Panc1 (cell line): Measurements from ENCODE around the gene GOLPH3. TPM values are rescaled to one million over a fixed set of nuclear protein-coding genes. Genes with fewer than 3 reads are reported as not detected.

Experiments used
- ATAC-seq: fragments of 200-7000 bp; cut with Tn5 transposase; 2 replicates; pipeline ENCODE4 v1.9.1; 2020; ENCODE audit warnings: mild to moderate bottlenecking, moderate library complexity
- BruUV-seq: library from RNA; stranded (reverse); fragments of 400-500 nt; replicated peaks from 2 replicates; lab custom pipeline; 2021; lab: Mats Ljungman, UMichigan
- CTCF ChIA-PET: fragments of 300-600 bp; sonication (Branson Sonifier 250); formaldehyde crosslinking; loops from one replicate; lab custom pipeline; 2022; ENCODE audit warnings: antibody characterized with exemption; lab: Charles Lee
- POLR2A ChIA-PET: fragments of 300-600 bp; sonication (Branson Sonifier 250); formaldehyde crosslinking; loops from one replicate; lab custom pipeline; 2022; ENCODE audit warnings: antibody characterized with exemption; lab: Charles Lee
- DNase-seq: peaks from one replicate; pipeline ENCODE4 v3.0.0-alpha.2; 2010; ENCODE audit warnings: low read depth, low spot score
- H3K27ac ChIP-seq: 2 replicates; pipeline ENCODE4 v1.5.1; 2011; ENCODE audit warnings: mild to moderate bottlenecking, low read length, inconsistent platforms
- H3K27me3 ChIP-seq: fragments of 200-500 bp; sonication (Bioruptor generic); 2 replicates; pipeline ENCODE4 v1.6.0; 2014; ENCODE audit warnings: low read length, inconsistent platforms; ENCODE audit not compliant: control insufficient read depth, insufficient read depth
- H3K36me3 ChIP-seq: fragments of 200-500 bp; sonication (Bioruptor generic); 2 replicates; pipeline ENCODE4 v1.5.1; 2014; ENCODE audit warnings: inconsistent platforms, mild to moderate bottlenecking, low read length, moderate library complexity; ENCODE audit not compliant: control insufficient read depth, insufficient read depth
- H3K4me1 ChIP-seq: 2 replicates; pipeline ENCODE4 v1.5.1; 2011; ENCODE audit warnings: inconsistent platforms, mild to moderate bottlenecking, low read length, moderate library complexity; ENCODE audit not compliant: control insufficient read depth, insufficient read depth
- H3K4me3 ChIP-seq, 2 experiments: 2 replicates each; pipeline ENCODE4 v1.5.1; 2011 to 2012; ENCODE audit warnings: low read depth in 2 of 2, low read length in 2 of 2, mild to moderate bottlenecking in 2 of 2, inconsistent platforms in 1 of 2, moderate library complexity in 1 of 2
- H3K9me3 ChIP-seq: fragments of 200-500 bp; sonication (Bioruptor generic); 2 replicates; pipeline ENCODE4 v1.5.1; 2014; ENCODE audit warnings: low read depth, mild to moderate bottlenecking, inconsistent platforms, low read length, moderate library complexity; ENCODE audit not compliant: control insufficient read depth, insufficient read depth
- POLR2AphosphoS5 ChIP-seq: IDR thresholded peaks from 2 replicates; pipeline ENCODE4 v1.6.1; 2012; ENCODE audit warnings: mild to moderate bottlenecking, low read depth, low read length, moderate library complexity
- SIN3A ChIP-seq: IDR thresholded peaks from 2 replicates; pipeline ENCODE4 v1.6.1; 2012; ENCODE audit warnings: low read depth, mild to moderate bottlenecking, low read length, moderate library complexity, borderline replicate concordance; ENCODE audit not compliant: insufficient read depth
- TCF7L2 ChIP-seq: IDR thresholded peaks from 2 replicates; pipeline ENCODE4 v1.6.1; 2011; ENCODE audit warnings: mild to moderate bottlenecking, low read depth, low read length, inconsistent platforms
- in situ Hi-C: cut with HindIII; loops from 2 replicates; pipeline ENCODE4 v1.10.0; 2016; ENCODE audit warnings: low sequenced_read_pairs, low pct_unique_long_range_greater_than_20kb
- intact Hi-C: fragments of 100-400 bp; cut with micrococcal nuclease; formaldehyde crosslinking; loops from one replicate; pipeline ENCODE4 v1.10.0; 2022; ENCODE audit not compliant: unreplicated experiment
- total RNA-seq: library from RNA; stranded (reverse); gene quantifications from one replicate; pipeline ENCODE4 v1.2.1, GENCODE V29; 2021; ENCODE audit not compliant: unreplicated experiment
- TF ChIP-seq, protein P1 (sequence below): fragments of 450-650 bp; IDR thresholded peaks from 2 replicates; pipeline ENCODE4 v1.5.1; 2017; ENCODE audit warnings: mild to moderate bottlenecking
- TF ChIP-seq, protein P2 (sequence below), 2 experiments: IDR thresholded peaks; 2 replicates each; pipeline ENCODE4 v1.6.1; 2011 to 2012; ENCODE audit warnings: low read depth in 2 of 2, control low read depth in 1 of 2, low read length in 1 of 2, mild to moderate bottlenecking in 1 of 2, moderate library complexity in 1 of 2; ENCODE audit not compliant: insufficient read depth in 1 of 2

The GOLPH3 gene
- total RNA-seq, 1 experiment from 2014 or later: 89.7 TPM

- H3K36me3 ChIP-seq: peaks cover 9% of the 10 kb centered on the region; the same call in 1 of the 2 replicates
- H3K4me3 ChIP-seq: no peak overlapping the region
- no peaks in the 10 kb centered on the region for H3K4me1 ChIP-seq
- ChIA-PET CTCF (interaction anchor here (0.6 kb wide), 1 partner anchor 86 kb away, joined by 5 read pairs; no protein-coding TSS in a partner anchor), POLR2A (no interaction called here)
- no peak for ATAC-seq
- no TSS peak for BruUV-seq
- H3K27me3 ChIP-seq: no peaks in the 10 kb centered on the region
- in situ Hi-C loops: no loop called here
- H3K9me3 ChIP-seq: no peaks in the 10 kb centered on the region
- no peak for DNase-seq
- intact Hi-C loops: no loop called here
- H3K27ac ChIP-seq: no peak overlapping the region
- TF ChIP-seq SIN3A: no peak
- TF ChIP-seq, protein P1, sequence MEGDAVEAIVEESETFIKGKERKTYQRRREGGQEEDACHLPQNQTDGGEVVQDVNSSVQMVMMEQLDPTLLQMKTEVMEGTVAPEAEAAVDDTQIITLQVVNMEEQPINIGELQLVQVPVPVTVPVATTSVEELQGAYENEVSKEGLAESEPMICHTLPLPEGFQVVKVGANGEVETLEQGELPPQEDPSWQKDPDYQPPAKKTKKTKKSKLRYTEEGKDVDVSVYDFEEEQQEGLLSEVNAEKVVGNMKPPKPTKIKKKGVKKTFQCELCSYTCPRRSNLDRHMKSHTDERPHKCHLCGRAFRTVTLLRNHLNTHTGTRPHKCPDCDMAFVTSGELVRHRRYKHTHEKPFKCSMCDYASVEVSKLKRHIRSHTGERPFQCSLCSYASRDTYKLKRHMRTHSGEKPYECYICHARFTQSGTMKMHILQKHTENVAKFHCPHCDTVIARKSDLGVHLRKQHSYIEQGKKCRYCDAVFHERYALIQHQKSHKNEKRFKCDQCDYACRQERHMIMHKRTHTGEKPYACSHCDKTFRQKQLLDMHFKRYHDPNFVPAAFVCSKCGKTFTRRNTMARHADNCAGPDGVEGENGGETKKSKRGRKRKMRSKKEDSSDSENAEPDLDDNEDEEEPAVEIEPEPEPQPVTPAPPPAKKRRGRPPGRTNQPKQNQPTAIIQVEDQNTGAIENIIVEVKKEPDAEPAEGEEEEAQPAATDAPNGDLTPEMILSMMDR: no peak
- TF ChIP-seq POLR2AphosphoS5: no peak
- TF ChIP-seq, protein P2, sequence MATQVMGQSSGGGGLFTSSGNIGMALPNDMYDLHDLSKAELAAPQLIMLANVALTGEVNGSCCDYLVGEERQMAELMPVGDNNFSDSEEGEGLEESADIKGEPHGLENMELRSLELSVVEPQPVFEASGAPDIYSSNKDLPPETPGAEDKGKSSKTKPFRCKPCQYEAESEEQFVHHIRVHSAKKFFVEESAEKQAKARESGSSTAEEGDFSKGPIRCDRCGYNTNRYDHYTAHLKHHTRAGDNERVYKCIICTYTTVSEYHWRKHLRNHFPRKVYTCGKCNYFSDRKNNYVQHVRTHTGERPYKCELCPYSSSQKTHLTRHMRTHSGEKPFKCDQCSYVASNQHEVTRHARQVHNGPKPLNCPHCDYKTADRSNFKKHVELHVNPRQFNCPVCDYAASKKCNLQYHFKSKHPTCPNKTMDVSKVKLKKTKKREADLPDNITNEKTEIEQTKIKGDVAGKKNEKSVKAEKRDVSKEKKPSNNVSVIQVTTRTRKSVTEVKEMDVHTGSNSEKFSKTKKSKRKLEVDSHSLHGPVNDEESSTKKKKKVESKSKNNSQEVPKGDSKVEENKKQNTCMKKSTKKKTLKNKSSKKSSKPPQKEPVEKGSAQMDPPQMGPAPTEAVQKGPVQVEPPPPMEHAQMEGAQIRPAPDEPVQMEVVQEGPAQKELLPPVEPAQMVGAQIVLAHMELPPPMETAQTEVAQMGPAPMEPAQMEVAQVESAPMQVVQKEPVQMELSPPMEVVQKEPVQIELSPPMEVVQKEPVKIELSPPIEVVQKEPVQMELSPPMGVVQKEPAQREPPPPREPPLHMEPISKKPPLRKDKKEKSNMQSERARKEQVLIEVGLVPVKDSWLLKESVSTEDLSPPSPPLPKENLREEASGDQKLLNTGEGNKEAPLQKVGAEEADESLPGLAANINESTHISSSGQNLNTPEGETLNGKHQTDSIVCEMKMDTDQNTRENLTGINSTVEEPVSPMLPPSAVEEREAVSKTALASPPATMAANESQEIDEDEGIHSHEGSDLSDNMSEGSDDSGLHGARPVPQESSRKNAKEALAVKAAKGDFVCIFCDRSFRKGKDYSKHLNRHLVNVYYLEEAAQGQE (IDR thresholded peaks at IDR 0.05; ENCODE audit: insufficient read depth in 1 of 2, low read depth in 2 of 2, low read length in 1 of 2): no peak
- TF ChIP-seq TCF7L2: no peak
Measured at GRCh38 chr5:32136342-32136741, 37.8 kb downstream of the GOLPH3 start.

DNA sequence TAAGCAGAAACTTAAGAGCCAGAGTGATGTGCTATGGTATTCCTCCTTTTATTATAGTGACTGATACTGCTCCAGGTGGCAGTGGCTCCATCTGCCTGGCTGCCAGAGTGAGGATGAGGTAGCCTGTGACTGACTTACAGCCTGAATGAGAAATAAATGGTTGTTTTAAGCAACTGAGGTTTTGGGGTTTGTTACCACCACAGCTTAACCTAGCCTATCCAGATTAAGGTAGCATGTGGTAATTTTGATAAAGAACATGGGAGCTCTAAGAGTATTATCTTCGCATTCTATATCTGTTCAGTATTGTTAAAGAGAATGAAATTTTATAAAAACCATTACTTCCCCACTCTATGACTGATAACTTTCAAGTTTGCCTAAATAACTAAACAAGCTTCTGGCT is 39.0 kb downstream of the GOLPH3 start:
- TF ChIP-seq POLR2AphosphoS5: no peak
- no peak for TF ChIP-seq SIN3A
- TF ChIP-seq TCF7L2: no peak
- TF ChIP-seq, protein P2 (IDR thresholded peaks at IDR 0.05; ENCODE audit: insufficient read depth in 1 of 2, low read depth in 2 of 2, low read length in 1 of 2): no peak
- TF ChIP-seq, protein P1: no peak
- no TSS peak for BruUV-seq

More for the DNA sequence above, 39.0 kb downstream of the GOLPH3 start:
- H3K4me3 ChIP-seq: no peak overlapping the region
- ATAC-seq (no peak), DNase-seq (no peak)
- peaks cover 9% of the 10 kb centered on the region; the same call in 1 of the 2 replicates for H3K36me3 ChIP-seq
- H3K4me1 ChIP-seq: no peaks in the 10 kb centered on the region
- no peaks in the 10 kb centered on the region for H3K9me3 ChIP-seq
- in situ Hi-C loops: no loop called here
- ChIA-PET POLR2A (no interaction called here), CTCF (no interaction called here)
- H3K27ac ChIP-seq: no peak overlapping the region
- intact Hi-C loops: no loop called here
- H3K27me3 ChIP-seq: no peaks in the 10 kb centered on the region
